Trophoblast cell (in vitro differentiated cells and primary cell): Measurements from ENCODE around the gene WDR26.

Experiments used
- DNase-seq, 2 donors: peaks; one replicate each; pipeline ENCODE4 v3.0.0-alpha.2; 2016
- H2AFZ ChIP-seq: 2 replicates; pipeline ENCODE4 v1.6.1; 2013; ENCODE audit warnings: low read length, moderate library complexity, mild to moderate bottlenecking; ENCODE audit not compliant: insufficient read depth, poor library complexity
- H2AK5ac ChIP-seq: 2 replicates; pipeline ENCODE4 v1.6.1; 2013; ENCODE audit warnings: mild to moderate bottlenecking, low read length
- H2BK120ac ChIP-seq: 2 replicates; pipeline ENCODE4 v1.6.1; 2013; ENCODE audit warnings: low read length, mild to moderate bottlenecking, moderate library complexity; ENCODE audit not compliant: insufficient read depth, poor library complexity
- H2BK12ac ChIP-seq: 2 replicates; pipeline ENCODE4 v1.6.1; 2013; ENCODE audit warnings: mild to moderate bottlenecking, low read length, moderate library complexity
- H2BK5ac ChIP-seq: 2 replicates; pipeline ENCODE4 v1.6.1; 2013; ENCODE audit warnings: low read length, low read depth, moderate library complexity, mild to moderate bottlenecking; ENCODE audit not compliant: poor library complexity
- H3K14ac ChIP-seq: 2 replicates; pipeline ENCODE4 v1.6.1; 2013; ENCODE audit warnings: mild to moderate bottlenecking, low read length
- H3K18ac ChIP-seq: 2 replicates; pipeline ENCODE4 v1.6.1; 2013; ENCODE audit warnings: mild to moderate bottlenecking, low read length
- H3K23ac ChIP-seq: 2 replicates; pipeline ENCODE4 v1.6.1; 2013; ENCODE audit warnings: low read length
- H3K27ac ChIP-seq: 2 replicates; pipeline ENCODE4 v1.5.1; 2013; ENCODE audit warnings: low read depth, mild to moderate bottlenecking, inconsistent platforms, low read length, moderate library complexity
- H3K27me3 ChIP-seq: 2 replicates; pipeline ENCODE4 v1.6.1; 2013; ENCODE audit warnings: inconsistent platforms, mild to moderate bottlenecking, low read length, moderate library complexity; ENCODE audit not compliant: insufficient read depth
- H3K36me3 ChIP-seq, 2 experiments: 1 replicate in 1 of 2; 2 replicates in 1 of 2; pipeline ENCODE4 v1.6.1; 2013; ENCODE audit warnings: low read length in 2 of 2, mild to moderate bottlenecking in 2 of 2, moderate library complexity in 1 of 2; ENCODE audit not compliant: insufficient read depth in 2 of 2, control insufficient read depth in 1 of 2
- H3K4ac ChIP-seq: 2 replicates; pipeline ENCODE4 v1.6.1; 2013; ENCODE audit warnings: low read depth, mild to moderate bottlenecking, low read length, moderate library complexity
- H3K4me1 ChIP-seq, 2 experiments: 1 replicate in 1 of 2; 2 replicates in 1 of 2; pipeline ENCODE4 v1.6.1; 2013; ENCODE audit warnings: low read length in 2 of 2, mild to moderate bottlenecking in 2 of 2, moderate library complexity in 1 of 2; ENCODE audit not compliant: insufficient read depth in 2 of 2, control insufficient read depth in 1 of 2
- H3K4me2 ChIP-seq: 2 replicates; pipeline ENCODE4 v1.6.1; 2013; ENCODE audit warnings: inconsistent platforms, mild to moderate bottlenecking, low read length, moderate library complexity
- H3K4me3 ChIP-seq: 2 replicates; pipeline ENCODE4 v1.5.1; 2013; ENCODE audit warnings: mild to moderate bottlenecking, low read depth, low read length, inconsistent platforms
- H3K79me1 ChIP-seq: one replicate; pipeline ENCODE4 v1.6.1; 2013; ENCODE audit warnings: low read length
- H3K79me2 ChIP-seq: 2 replicates; pipeline ENCODE4 v1.6.1; 2013; ENCODE audit warnings: low read length, mild to moderate bottlenecking; ENCODE audit not compliant: control insufficient read depth, insufficient read depth, poor library complexity
- H3K9ac ChIP-seq: 2 replicates; pipeline ENCODE4 v1.6.1; 2013; ENCODE audit warnings: mild to moderate bottlenecking, low read length
- H3K9me3 ChIP-seq: 2 replicates; pipeline ENCODE4 v1.6.1; 2013; ENCODE audit warnings: low read depth, mild to moderate bottlenecking, control low read depth, inconsistent platforms, low read length; ENCODE audit not compliant: insufficient read depth
- H4K12ac ChIP-seq: 2 replicates; pipeline ENCODE4 v1.6.1; 2013; ENCODE audit warnings: low read depth, mild to moderate bottlenecking, low read length, moderate library complexity
- H4K8ac ChIP-seq: 2 replicates; pipeline ENCODE4 v1.6.1; 2013; ENCODE audit warnings: low read depth, mild to moderate bottlenecking, low read length, moderate library complexity
- H4K91ac ChIP-seq: one replicate; pipeline ENCODE4 v1.6.1; 2013; ENCODE audit warnings: low read depth, mild to moderate bottlenecking, low read length, moderate library complexity
- WGBS: extraction: QIAGEN DNeasy Blood & Tissue Kit; methylation state at CpG from one replicate; pipeline ENCODE4 v1.1.7; 2013; ENCODE audit warnings: missing lambda C conversion rate; ENCODE audit not compliant: insufficient read length, insufficient coverage; ENCODE audit errors: extremely low coverage; 5-methylcytosine and 5-hydroxymethylcytosine counted together

WDR26 gene

DNA sequence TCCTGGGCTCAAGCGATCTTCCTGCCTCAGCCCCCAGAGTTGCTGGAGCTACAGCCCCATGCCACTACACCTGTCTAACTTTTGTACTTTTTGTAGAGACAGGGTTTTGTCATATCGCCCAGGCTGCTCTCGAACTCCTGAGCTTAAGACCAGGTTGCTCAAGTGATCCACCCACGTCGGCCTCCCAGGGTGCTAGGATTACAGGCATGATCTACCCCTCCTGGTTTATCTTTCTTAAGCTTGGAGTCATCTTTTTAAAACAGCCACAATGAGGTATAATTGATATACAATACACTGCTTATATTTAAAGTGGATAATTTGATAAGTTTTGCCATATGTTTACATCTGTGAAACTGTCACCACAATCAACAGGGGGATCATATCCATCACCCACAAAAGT, 25.4 kb upstream of the WDR26 start:
- H3K4me2 ChIP-seq = no peak overlapping the region
- H2BK120ac ChIP-seq = no peak overlapping the region
- no peak overlapping the region for H2AK5ac ChIP-seq
- no peak overlapping the region for H4K12ac ChIP-seq
- H2AFZ ChIP-seq = no peak overlapping the region
- H3K79me2 ChIP-seq = no peaks in the 10 kb centered on the region
- no peak overlapping the region for H3K4ac ChIP-seq
- H4K8ac ChIP-seq = no peak overlapping the region
- H3K27me3 ChIP-seq = no peaks in the 10 kb centered on the region
- no peak overlapping the region for H3K18ac ChIP-seq
- H3K4me1 ChIP-seq = peaks cover 6 to 7% of the 10 kb centered on the region in 2 experiments
- H2BK12ac ChIP-seq = no peak overlapping the region
- no peak overlapping the region for H3K27ac ChIP-seq
- H2BK5ac ChIP-seq = no peak overlapping the region
- no CpG with 5 or more reads among the region's 5 CpGs for WGBS
- peaks cover 6% of the 10 kb centered on the region for H3K79me1 ChIP-seq
- H4K91ac ChIP-seq = no peak overlapping the region
- DNase-seq = no peak
- no peak overlapping the region for H3K23ac ChIP-seq
- no peaks in the 10 kb centered on the region for H3K9me3 ChIP-seq
- H3K4me3 ChIP-seq = no peak overlapping the region
- no peak overlapping the region for H3K14ac ChIP-seq
- no peak overlapping the region for H3K9ac ChIP-seq
- H3K36me3 ChIP-seq = no peaks in the 10 kb centered on the region

DNA sequence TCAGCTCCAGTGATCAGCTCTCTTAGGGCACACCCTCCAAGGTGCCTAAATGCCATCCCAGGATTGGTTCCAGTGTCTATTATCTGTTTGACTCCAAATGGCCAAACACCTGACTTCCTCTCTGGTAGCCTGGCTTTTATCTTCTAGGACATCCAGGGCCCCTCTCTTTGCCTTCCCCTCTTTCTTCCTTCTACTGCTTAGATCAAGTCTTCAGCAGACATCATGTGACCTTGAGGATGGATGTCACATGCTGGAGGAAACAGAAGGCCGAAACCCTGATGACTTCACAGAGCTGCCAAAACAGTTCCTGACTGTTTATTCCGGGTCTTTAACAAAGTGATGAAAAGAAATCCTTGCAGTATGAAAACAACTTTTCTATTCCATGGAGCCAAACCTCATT, 24.4 kb upstream of the WDR26 start:
- no CpG with 5 or more reads among the region's 2 CpGs for WGBS
- Histone ChIP-seq H2AK5ac (no peak overlapping the region), H3K23ac (no peak overlapping the region), H3K4me3 (no peak overlapping the region), H2BK120ac (no peak overlapping the region), H3K9me3 (no peaks in the 10 kb centered on the region), H4K12ac (no peak overlapping the region), H3K14ac (no peak overlapping the region), H2BK5ac (no peak overlapping the region), H3K27me3 (no peaks in the 10 kb centered on the region), H3K4ac (no peak overlapping the region), H3K18ac (no peak overlapping the region), H3K27ac (no peak overlapping the region), H3K4me2 (no peak overlapping the region), H3K79me1 (peaks cover 6% of the 10 kb centered on the region), H3K79me2 (no peaks in the 10 kb centered on the region), H4K91ac (no peak overlapping the region), H2AFZ (no peak overlapping the region), H4K8ac (no peak overlapping the region), H3K9ac (no peak overlapping the region), H3K4me1 (peaks cover 11 to 12% of the 10 kb centered on the region in 2 experiments), H2BK12ac (no peak overlapping the region), H3K36me3 (no peaks in the 10 kb centered on the region)
- DNase-seq = no peak

DNA sequence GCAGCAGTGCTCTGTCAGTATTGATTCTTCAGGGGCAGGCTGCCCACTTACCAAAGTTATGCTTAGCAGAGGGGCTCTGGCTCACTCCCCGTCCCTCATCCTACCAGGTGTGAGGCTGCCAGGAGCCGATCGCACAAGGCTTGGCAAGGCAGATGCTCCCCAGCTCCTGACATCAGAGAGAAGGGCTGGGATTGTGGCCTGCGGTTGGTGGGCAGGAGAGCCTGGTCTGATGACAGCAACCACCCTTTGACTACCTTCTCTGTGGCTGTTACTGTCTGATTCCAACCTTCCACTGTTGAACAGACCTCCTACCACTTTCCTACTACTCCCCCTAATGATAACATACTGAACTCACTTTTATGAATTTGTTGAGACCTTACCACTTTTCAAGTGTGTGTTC, 23.7 kb upstream of the WDR26 start:
- no peak overlapping the region for H3K27ac ChIP-seq
- H3K18ac ChIP-seq = no peak overlapping the region
- no peak overlapping the region for H2BK12ac ChIP-seq
- H4K12ac ChIP-seq = no peak overlapping the region
- H2AK5ac ChIP-seq = no peak overlapping the region
- H2BK5ac ChIP-seq = no peak overlapping the region
- no peak overlapping the region for H3K4me3 ChIP-seq
- no peak for DNase-seq
- WGBS = no CpG with 5 or more reads among the region's 4 CpGs
- H3K4ac ChIP-seq = no peak overlapping the region
- H3K79me2 ChIP-seq = no peaks in the 10 kb centered on the region
- no peaks in the 10 kb centered on the region for H3K27me3 ChIP-seq
- no peak overlapping the region for H2BK120ac ChIP-seq
- peaks cover 6% of the 10 kb centered on the region for H3K79me1 ChIP-seq
- H3K23ac ChIP-seq = no peak overlapping the region
- H3K36me3 ChIP-seq = no peaks in the 10 kb centered on the region
- no peak overlapping the region for H4K8ac ChIP-seq
- H4K91ac ChIP-seq = no peak overlapping the region
- H2AFZ ChIP-seq = no peak overlapping the region
- no peak overlapping the region for H3K14ac ChIP-seq
- no peak overlapping the region for H3K4me2 ChIP-seq
- H3K9ac ChIP-seq = no peak overlapping the region
- no peaks in the 10 kb centered on the region for H3K9me3 ChIP-seq
- peaks cover 11 to 12% of the 10 kb centered on the region in 2 experiments for H3K4me1 ChIP-seq

DNA sequence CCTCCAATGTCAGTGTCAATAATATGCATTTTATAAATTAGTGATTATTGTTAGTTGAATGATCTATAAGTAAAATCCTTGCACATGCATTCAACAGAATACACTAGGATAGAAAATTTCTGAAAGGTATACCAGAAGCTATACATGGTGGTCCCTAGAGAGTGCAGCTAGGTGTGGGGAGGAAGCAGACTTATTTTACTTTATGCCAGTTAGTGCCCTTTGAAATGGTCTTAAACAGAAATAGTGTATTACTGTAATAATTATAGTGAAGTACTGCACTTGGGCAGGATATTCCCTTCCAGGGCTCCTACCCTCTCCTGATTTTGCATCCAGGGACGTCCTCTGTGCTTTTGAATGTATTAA, 23.2 kb upstream of the WDR26 start:
- Histone ChIP-seq H4K8ac (no peak overlapping the region), H3K79me2 (no peaks in the 10 kb centered on the region), H4K12ac (no peak overlapping the region), H3K9ac (no peak overlapping the region), H3K79me1 (peaks cover 6% of the 10 kb centered on the region), H2AK5ac (no peak overlapping the region), H2BK12ac (no peak overlapping the region), H3K27me3 (no peaks in the 10 kb centered on the region), H2AFZ (no peak overlapping the region), H3K23ac (no peak overlapping the region), H3K36me3 (no peaks in the 10 kb centered on the region), H3K14ac (no peak overlapping the region), H3K18ac (no peak overlapping the region), H3K4me1 (peaks cover 11 to 12% of the 10 kb centered on the region in 2 experiments), H3K4me2 (no peak overlapping the region), H3K27ac (no peak overlapping the region), H3K4ac (no peak overlapping the region), H3K9me3 (no peaks in the 10 kb centered on the region), H2BK120ac (no peak overlapping the region), H4K91ac (no peak overlapping the region), H3K4me3 (no peak overlapping the region), H2BK5ac (no peak overlapping the region)
- no CpG with 5 or more reads among the region's 1 CpG for WGBS
- no peak for DNase-seq
